GM18499 (cell line): ENCODE results near the gene UNK.

ENCODE experiments used
- ATAC-seq: cut with Tn5 transposase; IDR thresholded peaks from one replicate; pipeline ENCODE4 v1.9.1; 2021; ENCODE audit warnings: moderate number of reproducible peaks; ENCODE audit not compliant: insufficient read depth, unreplicated experiment

The UNK gene

GRCh38 chr17:75819116-75819515, 34.5 kb downstream of the UNK start:
- ATAC-seq, result no peak

- no peak for ATAC-seq
Measured at GRCh38 chr17:75819678-75820077, 35.1 kb downstream of the UNK start.

GRCh38 chr17:75820094-75821080, 35.8 kb downstream of the UNK start:
- no peak for ATAC-seq

- no peak for ATAC-seq
Measured at GRCh38 chr17:75821552-75821951, 36.9 kb downstream of the UNK start.

- no peak for ATAC-seq
Measured at GRCh38 chr17:75822119-75822799, 37.7 kb downstream of the UNK start.

GRCh38 chr17:75822800-75823166, 38.2 kb downstream of the UNK start:
- no peak for ATAC-seq

- no peak for ATAC-seq
Measured at GRCh38 chr17:75823257-75824041, 38.8 kb downstream of the UNK start.

GRCh38 chr17:75824050-75824552, 39.5 kb downstream of the UNK start:
- ATAC-seq, result no peak

GRCh38 chr17:75824666-75825065, 40.1 kb downstream of the UNK start:
- ATAC-seq, result no peak

- ATAC-seq, result no peak
Measured at GRCh38 chr17:75825149-75825552, 40.5 kb downstream of the UNK start.

- ATAC-seq, result no peak
Measured at GRCh38 chr17:75825748-75826370, 41.3 kb downstream of the UNK start.

GRCh38 chr17:75826561-75827307, 42.1 kb downstream of the UNK start:
- ATAC-seq, result no peak

- no peak for ATAC-seq
Measured at GRCh38 chr17:75827308-75828075, 42.9 kb downstream of the UNK start.

- ATAC-seq, result no peak
Measured at GRCh38 chr17:75828076-75828400, 43.4 kb downstream of the UNK start.

GRCh38 chr17:75828741-75829140, 44.1 kb downstream of the UNK start:
- ATAC-seq, result no peak

GRCh38 chr17:75829747-75830146, 45.1 kb downstream of the UNK start:
- no peak for ATAC-seq

- no peak for ATAC-seq
Measured at GRCh38 chr17:75830164-75831031, 45.8 kb downstream of the UNK start.

- no peak for ATAC-seq
Measured at GRCh38 chr17:75831032-75831571, 46.5 kb downstream of the UNK start.
